Measurements from ENCODE around the gene PTX4. TPM values are rescaled to one million over a fixed set of nuclear protein-coding genes. Genes with fewer than 3 reads are reported as not detected.

The PTX4 gene
- total and polyA plus RNA-seq, 2 donors (not counting 3 experiments of a cell fraction or from before 2014, with no cell fraction given), result 0.31 TPM; not detected in 1

GRCh38 chr16:1475552-1476114 is 13.1 kb downstream of the PTX4 start:
- Histone ChIP-seq H2AFZ (ENCODE audit: low read depth, low read length) (peak overlapping the region; percentile 49), H3K9ac (replicated peaks; ENCODE audit: extremely low read depth, insufficient read depth, low read length) (peak overlapping the region; percentile 79), H3K4me3 (replicated peaks in 1 of 3; ENCODE audit: insufficient read depth in 1 of 3, low read depth in 1 of 3, low read length in 3 of 3) (peak overlapping the region in 2 of 3 experiments; percentile 43 to 64), H3K4me2 (ENCODE audit: insufficient read depth, low read length) (peak overlapping the region; percentile 6), H4K20me1 (replicated peaks; ENCODE audit: control insufficient read depth, extremely low read depth, insufficient read depth, low read length) (no peaks in the 10 kb centered on the region), H3K9me3 (replicated peaks; ENCODE audit: control insufficient read depth, insufficient read depth, low read length) (no peaks in the 10 kb centered on the region), H3K9me1 (replicated peaks; ENCODE audit: control insufficient read depth, extremely low read depth, insufficient read depth, low read length) (no peaks in the 10 kb centered on the region), H3K4me1 (ENCODE audit: control insufficient read depth, extremely low read depth, insufficient read depth, low read length) (peaks cover 5% of the 10 kb centered on the region), H3K79me2 (ENCODE audit: control insufficient read depth, insufficient read depth, low read length) (peaks cover 17% of the 10 kb centered on the region), H3K27ac (ENCODE audit: insufficient read depth, low read depth, low read length) (no peak overlapping the region), H3K27me3 (ENCODE audit: control insufficient read depth in 2 of 2, insufficient read depth in 2 of 2, low read length in 2 of 2) (no peaks in the 10 kb centered on the region), H3K36me3 (ENCODE audit: control insufficient read depth in 2 of 2, extremely low read depth in 1 of 2, insufficient read depth in 2 of 2, low read length in 2 of 2) (no peaks in the 10 kb centered on the region)
- FAIRE-seq (no peak), DNase-seq (ENCODE audit: low read depth, low spot score) (no peak)
- no TSS peak for BruUV-seq (replicated peaks)
- intact Hi-C loops (cut with micrococcal nuclease), result loop anchor here (2.0 kb wide), 1 partner anchor 55 kb away; the partner anchor contains the start of gene UQCC4
- ChIA-PET POLR2A (interaction anchor here (0.8 kb wide), 1 partner anchor 17 kb away, joined by 4 read pairs; no protein-coding TSS in a partner anchor), CTCF (no interaction called here)
- TF ChIP-seq JUN (IDR thresholded peaks at IDR 0.05; ENCODE audit: borderline replicate concordance, insufficient read depth, insufficient read length, low read depth), result no peak
- TF ChIP-seq POLR2AphosphoS5 (IDR thresholded peaks at IDR 0.05; ENCODE audit: insufficient read depth, low read depth, low read length), result no peak
- no peak for TF ChIP-seq FOS (IDR thresholded peaks at IDR 0.05; ENCODE audit: borderline replicate concordance, insufficient read depth, low read length)
- TF ChIP-seq CTCF (IDR thresholded peaks at IDR 0.05; ENCODE audit: extremely low read depth in 1 of 2, insufficient read depth in 1 of 2, low read depth in 1 of 2, low read length in 2 of 2), result no peak
- TF ChIP-seq MAX (IDR thresholded peaks at IDR 0.05; ENCODE audit: insufficient read depth, insufficient read length), result no peak
- no peak for TF ChIP-seq EZH2 (IDR thresholded peaks at IDR 0.05; ENCODE audit: borderline replicate concordance, low read depth, low read length, severe bottlenecking)
- no peak for TF ChIP-seq MYC (IDR thresholded peaks at IDR 0.05; ENCODE audit: low read depth, low read length)
- TF ChIP-seq GATA2 (IDR thresholded peaks at IDR 0.05; ENCODE audit: insufficient read depth, insufficient read length, low read depth, low read length), result no peak
- TF ChIP-seq POLR2A (IDR thresholded peaks at IDR 0.05; ENCODE audit: low read depth, low read length), result no peak
- dilution Hi-C loops (cut with MboI; ENCODE audit: extremely low pct_ligation_motif_present, low sequenced_read_pairs), result no loop called here

Measured in endothelial cell of umbilical vein (primary cell).